Medulla oblongata (tissue), 1 donor: Measurements from ENCODE around the gene FNTB.

ENCODE experiments used
- DNase-seq: peaks from one replicate; pipeline ENCODE4 v3.0.0-alpha.2; 2015; ENCODE audit errors: extremely low spot score

Gene FNTB

GRCh38 chr14:64986648-64987437 is at the start of gene FNTB:
Gene FNTB (plus strand): TSS chr14:64986895. CDS start chr14:64986954, 59 bp downstream.
- peak; percentile 98 for DNase-seq

DNA sequence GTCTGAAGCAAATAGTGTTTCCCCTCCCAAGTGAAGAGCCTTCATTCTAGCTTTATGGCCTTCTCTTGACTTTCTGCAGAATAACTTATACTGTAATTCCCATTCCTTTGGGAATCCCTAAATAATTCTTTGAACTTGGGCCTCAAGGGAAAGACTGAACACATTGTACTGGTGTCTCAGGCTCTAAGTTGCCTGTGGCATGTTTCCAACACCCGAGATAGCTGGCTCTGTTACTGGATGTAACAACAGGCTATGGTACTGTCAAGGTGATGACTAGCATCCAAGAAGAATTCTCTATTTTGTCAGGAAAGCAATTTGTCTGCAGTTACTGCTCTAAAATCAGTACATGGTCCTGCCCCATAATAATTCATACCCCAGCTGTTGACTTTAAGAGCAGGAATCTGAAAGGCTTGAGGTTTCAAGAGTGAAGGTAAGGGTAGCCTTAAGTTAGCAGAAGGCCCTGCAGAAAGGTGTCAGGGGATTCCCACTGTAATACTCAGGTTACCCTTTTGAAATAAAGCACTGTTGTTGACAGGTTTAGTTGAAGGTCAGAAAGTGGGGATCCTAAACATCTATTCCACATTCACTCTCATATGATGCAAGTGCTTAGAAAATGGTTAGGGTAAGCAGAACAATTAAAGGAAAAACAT is 49.4 kb upstream of the FNTB start:
- peak; percentile 53 for DNase-seq

- peak; percentile 49 for DNase-seq
Measured at GRCh38 chr14:64937821-64938193, 48.9 kb upstream of the FNTB start.

DNA sequence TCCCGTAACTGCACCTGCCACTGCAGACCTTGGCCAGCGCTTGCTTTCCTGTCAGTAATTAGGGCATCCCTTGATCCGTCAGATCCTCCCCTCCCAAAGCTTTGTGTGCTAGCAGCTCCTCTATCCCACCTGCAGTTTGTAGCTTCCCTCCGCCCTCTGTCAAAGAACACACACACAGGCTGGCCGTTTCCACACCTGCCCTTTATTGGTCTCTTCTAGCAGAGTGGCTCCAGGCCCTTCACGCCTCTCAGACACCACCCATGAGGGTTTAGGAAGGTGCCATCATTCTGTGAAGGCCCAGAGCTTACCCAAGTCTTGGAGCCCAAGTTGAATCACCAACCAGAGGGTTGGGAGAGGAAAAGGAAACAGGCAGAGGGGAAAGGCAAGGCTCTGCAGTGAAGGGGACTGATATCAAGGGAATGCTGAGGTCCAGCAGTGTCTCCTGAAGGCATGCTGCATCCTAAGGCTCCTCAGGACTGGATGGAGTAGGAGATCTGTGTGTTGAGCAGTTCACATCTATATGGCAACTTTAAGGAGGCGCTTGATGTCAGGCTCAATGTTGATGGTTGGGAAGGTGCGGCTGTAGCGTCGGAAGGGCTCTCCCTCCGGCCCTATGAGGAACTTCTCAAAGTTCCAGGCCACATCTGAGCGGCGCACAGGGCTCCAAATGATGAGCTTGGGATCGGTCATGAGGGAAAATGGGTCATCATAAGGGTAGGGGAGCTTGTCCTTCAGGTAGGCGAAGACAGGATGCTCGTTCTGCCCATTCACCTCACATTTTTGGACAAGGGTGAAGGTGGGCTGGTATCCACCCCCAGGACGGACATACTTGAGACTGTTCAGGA is 47.5 kb upstream of the FNTB start:
- DNase-seq = no peak

DNA sequence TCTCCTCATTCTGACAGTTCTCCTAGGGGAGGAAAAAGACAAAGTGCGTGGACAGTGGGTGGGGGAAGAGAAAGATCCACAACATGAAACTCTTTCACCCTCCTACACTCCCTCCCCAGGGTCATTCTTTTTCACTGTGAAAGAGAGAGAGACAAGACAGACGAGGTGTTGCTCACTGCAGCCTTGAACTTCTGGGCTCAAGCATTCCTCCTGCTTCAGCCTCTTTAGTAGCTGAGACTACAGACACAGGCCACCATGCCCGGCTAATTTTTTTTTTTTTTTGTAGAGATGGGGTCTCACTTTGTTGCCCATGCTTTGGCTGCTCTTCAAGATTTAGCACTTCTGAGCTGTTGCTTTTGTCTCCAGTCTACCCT is 46.9 kb upstream of the FNTB start:
- DNase-seq = no peak

DNA sequence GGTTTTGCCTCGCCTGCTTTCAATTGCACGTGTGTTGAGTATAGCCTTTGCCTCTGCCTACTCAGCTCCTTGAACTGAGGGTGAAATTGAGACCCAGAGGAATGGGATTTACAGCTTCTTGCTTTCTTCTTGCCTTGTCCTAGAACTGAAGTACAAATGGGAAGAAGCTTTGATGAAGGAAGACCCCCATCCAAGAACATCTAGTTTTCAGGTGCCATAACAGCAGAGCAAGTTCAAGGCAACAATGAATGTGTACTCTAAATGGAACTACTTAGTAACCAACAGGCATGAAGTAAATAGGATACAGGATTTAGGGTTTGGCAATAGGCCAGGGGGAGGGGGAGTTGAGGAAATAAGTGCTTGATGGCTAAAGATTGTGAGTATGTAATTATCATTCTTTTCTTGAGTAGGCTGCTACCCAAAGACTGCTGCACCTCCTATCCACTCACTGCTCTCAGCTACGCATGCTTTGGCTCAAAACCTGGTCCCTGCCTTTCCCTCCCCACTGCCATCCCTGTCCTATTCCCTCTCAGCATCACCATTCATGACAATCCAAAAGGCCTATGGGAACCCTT is 46.3 kb upstream of the FNTB start:
- no peak for DNase-seq

DNA sequence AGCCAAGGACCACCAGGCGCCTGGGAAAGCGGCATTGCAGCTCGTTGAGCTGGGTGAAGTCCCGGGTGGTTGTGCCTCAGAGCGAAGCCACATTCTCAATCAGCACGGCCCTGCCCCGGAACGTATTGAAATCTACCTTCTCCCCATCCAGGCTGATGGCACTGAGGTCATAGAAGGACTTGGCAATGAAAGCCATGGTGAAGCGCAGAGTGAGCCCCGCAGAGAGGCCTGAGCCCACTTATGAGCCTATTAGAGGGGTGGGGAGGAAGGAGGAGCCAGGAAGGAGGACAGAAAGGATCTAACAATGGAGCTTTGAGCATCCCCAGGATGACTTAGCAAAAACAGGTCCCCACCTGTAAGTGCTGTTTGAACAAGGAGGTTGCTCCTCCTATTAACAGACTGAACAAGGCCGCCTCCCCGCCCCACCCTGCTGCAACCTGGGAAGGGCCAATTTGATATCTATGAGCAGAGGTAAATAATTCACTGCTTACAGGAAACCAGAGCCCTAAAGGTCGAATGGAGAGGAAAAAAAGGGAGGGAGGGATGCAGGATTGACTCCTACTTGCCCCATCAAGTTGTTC is 44.1 kb upstream of the FNTB start, which contains the start of gene GPX2:
Gene GPX2 (minus strand): TSS at position 215 of the 581 bp plus-strand sequence. CDS start 19 bp downstream, at position 196.
- no peak for DNase-seq

GRCh38 chr14:64943556-64943955 is 43.1 kb upstream of the FNTB start:
- DNase-seq = no peak

GRCh38 chr14:64944041-64944440 is 42.7 kb upstream of the FNTB start:
- DNase-seq = no peak

DNA sequence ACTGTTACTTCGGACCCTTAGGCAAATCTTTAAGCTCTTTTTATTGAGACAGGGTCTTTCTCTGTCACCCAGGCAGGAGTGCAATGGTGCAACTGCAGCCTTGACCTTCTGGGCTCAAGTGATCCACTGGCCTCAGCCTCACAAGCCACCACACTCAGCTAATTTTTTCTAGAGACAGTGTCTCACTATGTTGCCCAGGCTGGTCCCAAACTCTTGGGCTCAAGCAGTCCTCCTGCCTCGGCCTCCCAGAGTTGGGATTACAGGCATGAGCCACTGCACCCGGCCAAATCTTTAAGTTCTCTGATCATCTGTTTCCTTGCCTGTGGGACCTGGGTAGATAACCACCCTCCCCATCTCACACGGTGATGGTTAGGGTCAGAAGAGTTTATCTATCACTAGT is 41.8 kb upstream of the FNTB start:
- no peak for DNase-seq

DNA sequence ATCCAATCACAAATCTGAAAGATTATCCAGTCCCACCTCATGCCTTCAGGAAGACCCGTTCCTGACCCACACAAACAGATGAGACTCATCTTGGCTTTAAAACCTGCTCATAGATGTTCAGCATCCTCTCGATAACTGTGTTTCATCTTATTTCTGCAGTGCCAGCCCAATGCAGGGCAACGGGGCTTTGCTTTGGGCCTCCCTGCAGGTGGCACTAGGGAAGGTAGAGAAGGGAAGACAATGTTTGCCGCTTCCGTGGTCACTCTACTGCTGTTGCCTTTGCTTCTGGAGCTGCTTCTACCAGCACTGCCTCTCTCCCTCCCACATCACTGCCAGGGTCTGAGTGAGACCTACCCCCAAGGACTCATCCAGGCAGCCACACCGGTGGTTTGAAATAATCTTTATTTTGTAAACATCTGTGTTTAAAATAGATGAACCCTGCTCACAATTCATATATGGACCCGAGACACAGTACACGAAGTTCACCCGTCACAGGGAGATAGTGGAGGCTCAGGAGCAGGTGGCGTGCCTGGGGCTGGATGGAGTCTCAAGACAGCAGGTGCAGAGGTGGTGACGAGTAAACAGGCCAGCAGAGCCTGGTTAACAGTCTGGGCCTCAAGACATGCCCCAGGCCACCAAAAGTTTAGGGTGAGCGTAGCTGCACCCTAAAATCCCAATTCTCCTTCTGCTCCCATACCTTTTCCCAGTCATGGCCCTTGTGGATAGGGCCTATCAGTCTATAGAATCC is 41.1 kb upstream of the FNTB start:
- no peak for DNase-seq

GRCh38 chr14:64946310-64947045 is 40.2 kb upstream of the FNTB start:
- no peak for DNase-seq

DNA sequence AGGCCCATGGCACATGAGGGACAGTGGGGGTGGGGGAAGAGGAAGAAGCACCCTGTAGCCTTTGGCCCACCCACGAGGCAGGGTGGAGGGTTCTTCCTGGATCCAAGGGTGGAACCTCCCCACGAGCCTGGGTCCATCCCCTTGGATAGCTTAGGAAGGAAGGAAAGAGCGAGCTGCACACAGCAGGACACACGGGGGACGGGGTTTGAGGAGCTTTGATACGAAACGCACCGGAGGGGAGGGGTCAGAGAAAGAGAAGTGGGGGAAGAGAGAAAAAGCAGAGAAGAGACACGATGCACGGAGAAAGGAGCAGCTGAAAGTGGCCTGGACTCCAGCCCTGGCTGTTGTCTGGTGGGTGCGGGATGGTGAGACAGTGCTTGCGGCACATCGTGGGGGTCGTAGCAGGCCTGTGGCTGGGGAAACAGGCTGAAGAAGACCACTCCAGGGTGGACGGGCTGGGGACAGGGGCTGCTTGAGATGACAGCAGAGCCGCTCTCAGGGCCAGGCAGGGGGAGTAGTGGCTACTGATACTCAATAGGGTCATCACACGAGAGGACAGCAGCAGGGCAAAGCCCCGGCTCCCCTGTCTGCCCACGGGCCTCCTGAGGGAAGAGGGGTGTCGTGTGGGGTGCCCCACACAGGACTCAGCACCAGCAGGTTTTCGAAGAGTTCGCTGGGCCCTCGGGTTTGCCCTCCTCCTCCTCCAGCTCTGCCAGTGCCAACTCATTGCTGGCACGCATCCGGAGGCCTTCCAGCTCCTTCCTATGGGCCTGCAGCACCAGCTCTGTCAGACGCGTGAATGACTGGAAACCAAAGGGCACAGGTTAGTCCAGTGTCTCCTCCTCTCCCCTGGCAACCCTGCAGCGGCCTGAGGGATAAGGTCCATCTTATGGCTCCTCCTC is 38.7 kb upstream of the FNTB start:
- DNase-seq = no peak

DNA sequence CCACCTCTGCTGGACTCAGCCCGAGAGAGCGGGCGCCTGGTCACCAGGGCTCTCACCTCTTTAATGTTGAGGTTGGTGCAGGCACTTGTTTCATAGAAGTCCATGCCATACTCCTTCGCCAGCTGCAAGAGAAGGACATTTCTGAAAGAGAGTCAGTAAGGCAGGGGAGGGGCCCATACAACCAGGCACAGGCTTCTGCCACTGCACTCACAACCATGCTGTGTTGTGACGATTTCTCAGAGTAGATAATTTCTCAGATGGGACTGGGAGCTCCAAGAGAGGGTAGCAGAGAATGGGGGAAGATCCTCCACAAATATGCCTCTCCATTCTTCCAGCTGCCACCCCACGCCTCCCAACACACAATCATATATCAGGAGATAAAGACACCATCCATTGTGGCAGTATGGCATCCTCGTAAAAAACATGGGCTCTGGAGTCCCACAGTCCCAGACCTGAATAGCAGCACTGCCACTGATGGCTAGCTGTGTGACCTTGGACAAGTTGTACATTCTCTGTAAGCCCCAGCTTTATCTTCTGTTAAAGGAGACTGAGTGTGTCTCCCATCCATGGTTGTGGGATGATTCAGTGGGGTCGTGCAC is 38.0 kb upstream of the FNTB start:
- DNase-seq = no peak

DNA sequence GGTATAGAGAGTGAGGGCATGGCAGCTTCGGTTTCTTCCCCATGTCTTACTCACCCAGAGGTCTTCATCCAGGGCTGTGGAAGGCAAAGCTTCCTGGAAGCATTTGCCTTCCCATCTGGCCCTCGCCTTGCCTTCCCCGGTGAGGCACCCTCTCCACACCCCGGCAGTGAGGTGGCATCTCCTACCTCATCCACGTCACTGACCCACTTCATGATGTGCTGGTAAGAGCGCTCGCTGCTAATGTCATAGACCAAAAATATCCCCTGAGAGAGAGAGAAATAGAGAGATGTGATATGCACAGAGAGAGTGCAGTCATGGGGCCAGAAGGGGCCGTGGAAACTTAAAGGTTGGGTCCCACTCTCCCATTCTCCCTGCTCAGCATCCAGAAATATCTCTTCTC is 35.8 kb upstream of the FNTB start:
- no peak for DNase-seq

- DNase-seq = no peak
Measured at GRCh38 chr14:64951291-64951690, 35.4 kb upstream of the FNTB start.

DNA sequence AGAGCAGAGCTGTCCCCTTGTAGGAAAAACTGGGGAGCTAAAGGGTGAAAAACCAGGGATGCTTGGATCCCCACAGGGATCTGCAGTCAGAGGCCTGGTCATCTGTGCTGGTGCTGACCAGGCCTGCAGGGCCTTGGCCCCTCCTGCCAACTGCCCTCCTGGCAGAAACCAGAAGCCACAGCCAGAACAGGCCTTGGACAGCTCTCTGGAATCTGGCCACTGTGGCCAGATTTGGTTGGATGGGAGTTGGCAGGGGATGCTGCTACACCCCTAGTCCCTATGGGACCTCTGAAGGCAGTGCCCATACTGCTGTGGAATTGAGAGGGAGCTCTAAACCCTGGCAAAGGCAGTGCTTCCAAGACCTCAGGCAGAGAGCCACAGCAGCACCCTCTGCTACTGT is 35.0 kb upstream of the FNTB start:
- DNase-seq = no peak

GRCh38 chr14:64952598-64953309 is 33.9 kb upstream of the FNTB start:
- DNase-seq = no peak
